GM12892 (cell line): ENCODE measurements around the gene KPNA3.

Experiments used
- POLR2A ChIP-seq: IDR thresholded peaks from 2 replicates; pipeline ENCODE4 v1.6.1; 2011; ENCODE audit warnings: low read depth, low read length, control low read depth
- TAF1 ChIP-seq: IDR thresholded peaks from 2 replicates; pipeline ENCODE4 v1.6.1; 2011; ENCODE audit warnings: low read depth, mild to moderate bottlenecking, control low read depth, low read length, borderline replicate concordance

DNA sequence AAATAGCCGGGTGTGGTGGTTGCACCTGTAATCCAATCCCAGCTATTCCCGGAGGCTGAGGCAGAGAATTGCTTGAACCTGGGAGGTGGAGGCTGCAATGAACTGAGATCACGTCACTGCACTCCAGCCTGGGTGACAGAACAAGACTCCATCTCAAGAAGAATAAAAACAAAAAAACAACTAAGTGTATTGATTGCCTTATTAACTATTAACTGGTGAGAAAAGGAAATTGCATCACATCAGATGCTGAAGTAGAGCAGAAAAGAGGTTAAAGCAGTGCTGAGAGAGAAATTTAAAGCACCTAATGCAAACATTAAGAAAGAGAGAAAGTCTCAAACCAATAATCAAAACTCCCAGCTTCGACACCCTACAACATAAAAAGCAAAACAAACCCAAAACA lies 38.3 kb downstream of the KPNA3 start:
- no peak for TF ChIP-seq POLR2A
- TF ChIP-seq TAF1 = no peak
